ENCODE results near the gene LPIN1.
A peak's percentile ranks its signal among the peaks of the same experiment; 100 is the strongest.

LPIN1 gene

GRCh38 chr2:11863513-11864328 is 117.3 kb downstream of the LPIN1 start:
- peak; percentile 47 for DNase-seq (ENCODE audit: low read depth in 1 of 2, low spot score in 1 of 2)

DNA sequence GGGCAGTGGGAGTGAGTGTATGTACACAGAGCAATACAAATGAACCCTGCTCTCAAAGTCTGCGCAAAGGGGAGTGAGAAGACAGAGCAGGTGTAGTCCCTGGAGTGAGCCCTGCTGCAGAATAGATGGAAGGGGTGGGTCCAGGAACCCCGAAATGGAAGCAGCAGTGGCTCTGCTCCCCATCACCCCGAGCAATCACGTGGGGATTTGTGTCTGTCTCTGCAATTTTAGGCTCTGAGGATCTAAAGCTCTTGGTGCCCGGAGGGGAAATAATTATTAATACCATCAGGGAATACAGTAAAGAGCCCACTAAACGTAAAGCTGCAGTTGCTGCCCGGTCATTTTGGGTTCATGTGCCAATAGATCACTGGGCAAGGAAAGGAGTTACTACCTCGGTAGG is 118.3 kb downstream of the LPIN1 start:
- no peak for DNase-seq (ENCODE audit: low read depth in 1 of 2, low spot score in 1 of 2)

- no peak for DNase-seq (ENCODE audit: low read depth in 1 of 2, low spot score in 1 of 2)
Observed at GRCh38 chr2:11865378-11865777, 118.9 kb downstream of the LPIN1 start.

DNA sequence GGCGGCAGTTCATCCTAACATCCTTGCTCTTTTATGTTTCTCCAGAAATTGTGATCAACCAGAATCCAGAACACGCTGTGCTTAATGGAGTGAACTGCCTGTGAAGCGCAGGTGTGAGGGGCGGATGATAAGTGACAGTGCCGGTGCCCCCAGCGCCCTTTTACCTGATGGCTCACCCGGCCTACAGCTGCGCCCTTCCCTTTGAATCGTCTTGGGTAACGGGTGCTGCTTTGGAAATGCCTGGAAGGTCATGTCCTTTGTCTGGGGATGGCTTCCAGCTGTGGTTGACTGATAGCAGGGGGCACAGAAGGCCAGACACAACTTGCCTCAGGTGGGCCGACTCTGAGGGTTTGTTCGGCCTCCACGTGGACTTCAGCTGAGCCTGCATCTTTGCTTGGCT is 119.4 kb downstream of the LPIN1 start:
- no peak for DNase-seq (ENCODE audit: low read depth in 1 of 2, low spot score in 1 of 2)

DNA sequence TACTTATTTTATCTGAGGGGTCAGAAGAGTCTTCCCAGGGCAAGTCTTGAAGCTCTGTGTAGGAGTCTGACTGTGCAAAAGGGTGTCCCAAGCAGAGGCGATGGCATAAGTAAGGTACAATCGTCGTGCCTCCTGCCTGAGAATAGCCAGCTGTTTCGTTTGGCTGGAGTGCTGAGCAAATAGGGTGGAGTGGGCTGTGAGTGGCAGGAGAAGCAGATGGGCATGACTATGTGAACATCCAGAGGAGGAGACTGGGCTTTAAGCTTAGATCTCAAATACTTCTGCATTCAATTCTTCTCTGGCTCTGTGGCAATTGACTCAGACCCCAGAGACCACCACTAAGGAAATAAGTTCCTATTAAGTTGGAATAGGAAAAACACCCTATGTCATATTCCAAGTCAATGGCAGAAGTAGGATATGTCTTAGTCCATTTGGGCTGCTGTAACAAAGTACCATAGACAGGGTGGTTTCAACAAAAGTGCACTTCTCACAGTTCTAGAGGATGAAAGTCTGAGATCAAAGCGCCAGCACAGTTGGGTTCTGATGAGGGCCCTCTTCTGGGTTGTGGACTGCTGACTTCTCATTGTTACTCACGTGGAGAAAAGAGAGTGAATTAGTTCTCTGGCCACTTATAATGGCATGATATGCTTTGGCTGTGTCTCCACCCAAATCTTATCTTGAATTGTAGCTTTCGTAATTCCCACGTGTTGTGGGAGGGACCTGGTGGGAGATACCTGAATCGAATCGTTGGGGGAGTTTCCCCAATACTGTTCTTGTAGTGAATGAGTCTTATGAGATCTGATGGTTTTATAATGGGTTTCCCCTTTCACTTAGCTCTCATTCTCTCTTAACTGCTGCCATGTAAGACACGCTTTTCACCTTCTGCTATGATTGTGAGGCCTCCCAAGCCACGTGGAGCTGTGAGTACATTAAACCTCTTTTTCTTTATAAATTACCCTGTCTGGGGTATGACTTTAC is 120.2 kb downstream of the LPIN1 start:
- DNase-seq (ENCODE audit: low read depth in 1 of 2, low spot score in 1 of 2) = no peak

- no peak for DNase-seq (ENCODE audit: low read depth in 1 of 2, low spot score in 1 of 2)
Observed at GRCh38 chr2:11867926-11868325, 121.5 kb downstream of the LPIN1 start.

DNA sequence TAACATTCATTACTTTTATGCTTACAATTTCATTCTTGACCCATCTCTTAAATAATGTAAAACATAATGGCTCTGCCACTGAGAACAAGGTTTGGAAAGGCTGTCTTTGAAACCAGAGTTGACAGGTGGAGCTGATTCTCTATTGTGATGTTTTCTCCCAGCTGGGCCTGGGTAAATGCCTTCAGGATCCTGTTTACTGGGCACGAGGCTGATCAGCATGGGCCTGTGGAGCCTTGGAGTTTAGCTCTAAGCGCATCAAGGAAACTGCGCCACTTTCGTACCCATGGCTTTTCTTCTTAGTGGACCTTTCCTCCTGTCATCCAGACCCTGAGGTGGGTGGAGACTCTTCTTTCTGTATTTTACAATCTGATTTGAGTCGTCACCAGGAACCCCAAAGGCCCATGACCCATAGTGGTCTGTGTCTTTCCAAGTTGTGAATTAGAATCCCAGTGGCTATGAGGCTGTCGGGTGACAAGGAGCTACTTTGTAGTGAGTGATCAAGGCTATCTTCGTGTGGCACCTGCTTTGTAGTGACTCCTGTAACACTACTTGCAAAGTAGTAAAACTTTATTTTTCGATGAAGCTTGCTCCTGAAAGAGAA is 123.1 kb downstream of the LPIN1 start:
- no peak for DNase-seq (ENCODE audit: low read depth in 1 of 2, low spot score in 1 of 2)

DNA sequence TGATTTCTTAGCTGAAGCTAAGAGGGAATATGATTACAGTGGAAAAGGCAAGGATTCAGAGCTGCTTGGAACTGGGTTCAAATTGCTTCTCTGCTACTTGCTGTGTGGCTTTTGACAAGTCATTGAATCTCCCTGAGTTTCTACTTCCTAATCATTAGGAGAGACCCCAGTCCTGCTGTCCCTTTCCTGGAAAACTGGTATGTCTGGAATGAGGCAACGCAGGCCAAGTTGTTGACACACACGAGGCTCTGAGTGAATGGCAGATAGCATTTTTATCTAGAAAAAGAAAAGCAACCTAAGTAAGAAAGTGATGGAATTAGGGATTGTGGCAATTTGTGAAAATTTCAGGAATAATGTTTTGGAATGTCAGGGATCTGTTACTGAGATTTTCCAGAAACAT is 123.6 kb downstream of the LPIN1 start:
- no peak for DNase-seq (ENCODE audit: low read depth in 1 of 2, low spot score in 1 of 2)

- DNase-seq (ENCODE audit: low read depth in 1 of 2, low spot score in 1 of 2) = no peak
Observed at GRCh38 chr2:11870584-11870983, 124.2 kb downstream of the LPIN1 start.

- no peak for DNase-seq (ENCODE audit: low read depth in 1 of 2, low spot score in 1 of 2)
Observed at GRCh38 chr2:11871421-11871820, 125.0 kb downstream of the LPIN1 start.

GRCh38 chr2:11872247-11872947 is 126.0 kb downstream of the LPIN1 start:
- DNase-seq (ENCODE audit: low read depth in 1 of 2, low spot score in 1 of 2) = no peak

DNA sequence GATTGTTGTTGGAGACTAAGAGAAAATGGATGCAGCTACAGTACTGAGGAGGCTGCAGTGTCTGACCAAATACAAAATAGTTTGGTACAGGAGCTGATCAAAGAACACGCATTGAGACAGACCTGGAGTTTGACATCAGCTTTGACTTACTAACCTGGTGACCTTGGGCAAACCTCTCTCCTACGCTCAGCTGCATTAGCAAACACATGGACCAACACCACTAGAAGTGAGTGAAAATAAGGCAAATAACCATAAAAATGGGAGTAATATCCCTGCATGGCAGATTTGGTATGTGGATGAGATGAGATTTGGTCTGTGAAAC is 126.5 kb downstream of the LPIN1 start:
- DNase-seq (ENCODE audit: low read depth in 1 of 2, low spot score in 1 of 2) = no peak

- DNase-seq (ENCODE audit: low read depth in 1 of 2, low spot score in 1 of 2) = no peak
Observed at GRCh38 chr2:11873356-11874154, 127.1 kb downstream of the LPIN1 start.

- no peak for DNase-seq (ENCODE audit: low read depth in 1 of 2, low spot score in 1 of 2)
Observed at GRCh38 chr2:11874861-11875260, 128.4 kb downstream of the LPIN1 start.

GRCh38 chr2:11875481-11875880 is 129.0 kb downstream of the LPIN1 start:
- no peak for DNase-seq (ENCODE audit: low read depth in 1 of 2, low spot score in 1 of 2)

DNA sequence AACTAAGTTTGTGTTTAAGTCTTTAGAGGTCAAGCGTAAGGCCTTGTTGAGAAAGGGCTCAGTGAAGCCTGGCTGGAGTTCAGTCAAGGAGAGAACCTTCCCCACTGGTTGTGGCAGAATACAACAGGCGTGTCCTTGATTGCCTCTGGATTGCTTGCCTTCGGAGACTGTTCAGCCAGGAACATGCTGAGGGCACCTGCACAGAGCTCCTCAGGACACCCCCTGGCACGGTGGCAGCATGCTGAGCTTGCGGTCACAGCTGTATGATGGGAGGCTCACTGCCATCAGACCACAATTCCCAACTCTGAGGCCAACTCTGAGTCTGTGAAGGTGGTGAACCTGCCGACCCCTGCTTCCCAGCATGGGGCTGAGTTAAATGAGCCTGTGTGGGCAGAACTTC is 130.0 kb downstream of the LPIN1 start:
- no peak for DNase-seq (ENCODE audit: low read depth in 1 of 2, low spot score in 1 of 2)

GRCh38 chr2:11876889-11877288 is 130.5 kb downstream of the LPIN1 start:
- DNase-seq (ENCODE audit: low read depth in 1 of 2, low spot score in 1 of 2) = no peak

All from activated T-helper 1 cell treated with anti-CD3 and anti-CD28 coated beads, Interleukin-2, amount 50 U/mL, for 16 hours (primary cell).